T-cell (primary cell): ENCODE measurements around the gene FRYL. TPM values are rescaled to one million over a fixed set of nuclear protein-coding genes. Genes with fewer than 3 reads are reported as not detected.

Source experiments
- ATAC-seq, 4 experiments: fragments of 200-7000 bp in 3 of 4; fragments of 150-1000 bp in 1 of 4; cut with Tn5 transposase; replicated peaks in 1 of 4; 1 replicate in 3 of 4; 2 replicates in 1 of 4; pipeline ENCODE4 v1.10.0; 2021; ENCODE audit warnings: moderate library complexity in 3 of 4, mild to moderate bottlenecking in 2 of 4, moderate number of reproducible peaks in 1 of 4
- CTCF ChIA-PET, 2 donors: fragments of 300-600 bp; sonication (Branson Sonifier 250); formaldehyde crosslinking; loops; one replicate each; lab custom pipeline; 2022; ENCODE audit warnings: antibody characterized with exemption in 2 of 2; lab: Charles Lee
- POLR2A ChIA-PET, 2 donors: fragments of 300-600 bp; sonication (Branson Sonifier 250); formaldehyde crosslinking; loops; one replicate each; lab custom pipeline; 2022; ENCODE audit warnings: antibody characterized with exemption in 2 of 2; lab: Charles Lee
- DNase-seq, 35 experiments: peaks; one replicate each; pipeline versions ENCODE4 v3.0.0 to v3.0.0-alpha.2; 2013 to 2023
- H3K27ac ChIP-seq: one replicate; pipeline ENCODE4 v1.5.1; 2013; ENCODE audit warnings: low read length
- H3K27me3 ChIP-seq, 2 experiments: replicated peaks in 1 of 2; 1 replicate in 1 of 2; 2 replicates in 1 of 2; pipeline versions ENCODE4 v1.6.1 to v1.7.0; 2013; ENCODE audit warnings: low read length in 1 of 2, mixed read lengths in 1 of 2; ENCODE audit not compliant: control insufficient read depth in 2 of 2, insufficient read depth in 2 of 2; ENCODE audit errors: extremely low read depth in 1 of 2
- H3K36me3 ChIP-seq, 2 donors: 1 replicate in 1 of 2; 2 replicates in 1 of 2; pipeline versions ENCODE4 v1.6.1 to v1.7.0; 2013; ENCODE audit warnings: low read length in 1 of 2; ENCODE audit not compliant: control insufficient read depth in 2 of 2, insufficient read depth in 1 of 2; ENCODE audit errors: extremely low read depth in 1 of 2
- H3K4me1 ChIP-seq, 2 experiments: 1 replicate in 1 of 2; 2 replicates in 1 of 2; pipeline versions ENCODE4 v1.6.1 to v1.7.0; 2013; ENCODE audit warnings: low read length in 2 of 2, mixed read lengths in 1 of 2; ENCODE audit not compliant: insufficient read depth in 2 of 2, control insufficient read depth in 1 of 2; ENCODE audit errors: extremely low read depth in 1 of 2
- H3K4me3 ChIP-seq, 2 donors: 1 replicate in 1 of 2; 2 replicates in 1 of 2; pipeline versions ENCODE4 v1.5.1 to v1.7.0; 2013; ENCODE audit warnings: mild to moderate bottlenecking in 2 of 2, low read length in 1 of 2, moderate library complexity in 1 of 2; ENCODE audit not compliant: control insufficient read depth in 1 of 2; ENCODE audit errors: extremely low read depth in 1 of 2
- H3K9me3 ChIP-seq: 2 replicates; pipeline ENCODE4 v1.7.0; 2013
- H3K27ac Mint-ChIP-seq, 2 donors: one replicate each; pipeline ENCODE4 v1.8.0; 2020 to 2021; ENCODE audit warnings: mild to moderate bottlenecking in 2 of 2, mixed read lengths in 2 of 2
- H3K27me3 Mint-ChIP-seq, 2 donors: one replicate each; pipeline ENCODE4 v1.8.0; 2021 to 2022; ENCODE audit warnings: mixed read lengths in 2 of 2
- H3K36me3 Mint-ChIP-seq: one replicate; pipeline ENCODE4 v1.8.0; 2021; ENCODE audit warnings: mixed read lengths
- H3K4me1 Mint-ChIP-seq, 3 donors: one replicate each; pipeline ENCODE4 v1.8.0; 2020 to 2022; ENCODE audit warnings: mixed read lengths in 3 of 3, mild to moderate bottlenecking in 1 of 3
- H3K4me3 Mint-ChIP-seq, 3 donors: one replicate each; pipeline ENCODE4 v1.8.0; 2020 to 2022; ENCODE audit warnings: mild to moderate bottlenecking in 3 of 3, mixed read lengths in 3 of 3, moderate library complexity in 3 of 3
- H3K9me3 Mint-ChIP-seq, 3 donors: one replicate each; pipeline ENCODE4 v1.8.0; 2020 to 2022; ENCODE audit warnings: mixed read lengths in 3 of 3
- WGBS: methylation state at CpG from one replicate; pipeline ENCODE4 v1.1.5; 2013; ENCODE audit warnings: missing lambda C conversion rate; ENCODE audit not compliant: insufficient coverage; 5-methylcytosine and 5-hydroxymethylcytosine counted together
- total RNA-seq, 35 experiments: library from RNA in 6 of 35; stranded (reverse) in 6 of 35; fragments of 120-200 nt in 1 of 35; gene quantifications; one replicate each; pipeline versions ENCODE4 v1.2.1 to v1.2.4 and lab custom pipeline; 2013 to 2026

The FRYL gene
- total RNA-seq, 5 donors from 2014 or later (not counting 1 experiment from before 2014, with no cell fraction given) = 86.3 to 143 (median 111) TPM

DNA sequence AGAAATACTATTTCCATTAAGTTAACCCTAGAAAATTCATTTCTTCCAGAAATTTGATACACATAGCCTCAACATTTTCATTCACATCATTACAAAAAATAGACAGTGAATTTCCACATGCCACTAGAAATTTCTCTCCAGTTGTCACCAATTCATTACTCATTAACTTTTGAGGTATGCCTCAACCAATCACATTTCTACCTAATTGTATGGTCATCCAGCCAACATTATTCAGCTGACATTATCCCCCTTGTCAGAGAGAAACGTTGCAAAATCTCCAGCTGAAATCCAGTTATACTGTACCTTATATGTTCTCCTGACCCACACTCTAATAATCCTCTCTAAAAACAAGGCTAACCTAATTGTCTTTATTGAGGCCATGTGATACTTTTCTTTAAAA is 24.8 kb downstream of the FRYL start:
- 100% methylated on average over 1 of the region's 1 CpG for WGBS
- POLR2A ChIA-PET = no interaction called here
- Mint-ChIP-seq H3K27ac (no peak overlapping the region), H3K4me1 (peaks cover 71 to 77% (median 74%) of the 10 kb centered on the region in 3 donors), H3K4me3 (no peak overlapping the region), H3K9me3 (peaks cover 0 to 3% (median 3%) of the 10 kb centered on the region in 3 donors), H3K36me3 (peaks cover 23% of the 10 kb centered on the region), H3K27me3 (no peaks in the 10 kb centered on the region)
- no peak overlapping the region for H3K27ac ChIP-seq
- no peak overlapping the region for H3K4me3 ChIP-seq
- DNase-seq (no peak), ATAC-seq (no peak)
- H3K4me1 ChIP-seq = peaks cover 6% of the 10 kb centered on the region in 2 experiments
- CTCF ChIA-PET = no interaction called here
- no peaks in the 10 kb centered on the region for H3K27me3 ChIP-seq
- peaks cover 0 to 5% of the 10 kb centered on the region in 2 donors for H3K36me3 ChIP-seq
- no peaks in the 10 kb centered on the region for H3K9me3 ChIP-seq

DNA sequence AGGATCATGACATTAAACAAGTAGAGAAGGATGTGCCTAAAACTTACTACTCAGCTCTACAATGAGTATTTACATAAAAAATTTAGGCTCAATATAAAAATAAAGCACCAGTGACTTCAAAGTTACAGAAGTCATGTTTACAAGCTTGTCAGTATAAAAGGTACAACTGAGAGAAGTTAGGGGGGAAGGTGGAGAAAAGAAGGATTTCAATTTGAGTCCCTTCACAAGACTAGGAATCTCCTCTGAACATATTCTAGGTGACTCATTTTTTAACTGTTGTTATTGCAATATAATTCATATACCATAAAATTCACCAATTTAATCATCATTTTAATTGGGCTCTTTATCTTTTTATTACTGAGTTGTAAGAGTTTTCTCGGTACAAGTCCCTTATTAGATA is 26.9 kb downstream of the FRYL start:
- no peak for ATAC-seq
- H3K27me3 ChIP-seq = no peaks in the 10 kb centered on the region
- Mint-ChIP-seq H3K36me3 (peaks cover 20% of the 10 kb centered on the region), H3K27ac (peak overlapping the region in 1 of 2 donors; percentile 37), H3K4me1 (peaks cover 82 to 86% (median 83%) of the 10 kb centered on the region in 3 donors), H3K27me3 (no peaks in the 10 kb centered on the region), H3K9me3 (peaks cover 0 to 3% (median 3%) of the 10 kb centered on the region in 3 donors), H3K4me3 (peak overlapping the region in 1 of 3 donors; percentile 42)
- H3K27ac ChIP-seq = no peak overlapping the region
- CTCF ChIA-PET = no interaction called here
- POLR2A ChIA-PET = no interaction called here
- DNase-seq = no peak
- no peaks in the 10 kb centered on the region for H3K9me3 ChIP-seq
- peaks cover 6 to 15% of the 10 kb centered on the region in 2 experiments for H3K4me1 ChIP-seq
- no CpG with 5 or more reads among the region's 1 CpG for WGBS
- H3K4me3 ChIP-seq = no peak overlapping the region
- H3K36me3 ChIP-seq = no peaks in the 10 kb centered on the region

DNA sequence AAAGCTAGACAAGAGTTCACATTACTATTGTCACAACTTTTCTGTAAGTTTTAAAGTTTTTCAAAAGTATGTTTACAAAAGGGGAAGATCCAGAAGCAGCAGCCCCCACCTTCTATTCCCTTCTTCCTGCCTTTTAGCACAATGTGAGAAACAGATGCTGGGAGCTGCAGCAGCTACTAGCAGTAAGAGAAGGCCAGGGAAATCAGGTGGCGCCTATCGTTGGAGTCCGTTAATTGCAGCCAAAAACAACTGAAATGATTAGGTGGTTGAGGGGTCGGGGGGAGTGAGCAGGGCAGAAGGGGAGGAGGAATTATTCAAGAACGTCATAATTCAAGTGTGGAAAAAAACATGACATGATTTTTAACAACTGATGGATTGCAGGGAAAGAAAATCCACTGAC is 27.4 kb downstream of the FRYL start:
- ATAC-seq = no peak
- CTCF ChIA-PET = no interaction called here

GRCh38 chr4:48752246-48752645 is 27.8 kb downstream of the FRYL start:
- DNase-seq (no peak), ATAC-seq (no peak)
- peaks cover 6 to 15% of the 10 kb centered on the region in 2 experiments for H3K4me1 ChIP-seq
- H3K4me1 Mint-ChIP-seq = peaks cover 79 to 83% (median 81%) of the 10 kb centered on the region in 3 donors
- H3K27ac ChIP-seq = no peak overlapping the region
- ChIA-PET CTCF (no interaction called here), POLR2A (interaction anchor here in 1 of 2 donors (0.7 kb wide), 1 partner anchor 87 kb away, joined by 4 read pairs; no protein-coding TSS in a partner anchor)
- H3K36me3 Mint-ChIP-seq = peaks cover 20% of the 10 kb centered on the region
- H3K9me3 ChIP-seq = no peaks in the 10 kb centered on the region
- peaks cover 0 to 3% (median 3%) of the 10 kb centered on the region in 3 donors for H3K9me3 Mint-ChIP-seq
- no peak overlapping the region for H3K4me3 ChIP-seq
- no peaks in the 10 kb centered on the region for H3K27me3 Mint-ChIP-seq
- 92% methylated on average over 1 of the region's 2 CpGs for WGBS
- H3K27ac Mint-ChIP-seq = peak overlapping the region; percentile 33 to 49
- no peaks in the 10 kb centered on the region for H3K27me3 ChIP-seq
- no peaks in the 10 kb centered on the region for H3K36me3 ChIP-seq
- H3K4me3 Mint-ChIP-seq = peak overlapping the region in 1 of 3 donors; percentile 42

More for the DNA sequence above, 27.4 kb downstream of the FRYL start:
- 89% methylated on average over 4 of the region's 5 CpGs for WGBS
- H3K4me3 ChIP-seq = no peak overlapping the region
- peaks cover 0 to 3% (median 3%) of the 10 kb centered on the region in 3 donors for H3K9me3 Mint-ChIP-seq
- peaks cover 6 to 15% of the 10 kb centered on the region in 2 experiments for H3K4me1 ChIP-seq
- POLR2A ChIA-PET = interaction anchor here in 1 of 2 donors (0.7 kb wide), 1 partner anchor 88 kb away, joined by 4 read pairs; no protein-coding TSS in a partner anchor
- peak overlapping the region in 1 of 3 donors; percentile 42 for H3K4me3 Mint-ChIP-seq
- peak overlapping the region; percentile 33 to 49 for H3K27ac Mint-ChIP-seq
- H3K27me3 Mint-ChIP-seq = no peaks in the 10 kb centered on the region
- DNase-seq = no peak
- no peaks in the 10 kb centered on the region for H3K27me3 ChIP-seq
- no peaks in the 10 kb centered on the region for H3K36me3 ChIP-seq
- peaks cover 83 to 84% (median 83%) of the 10 kb centered on the region in 3 donors for H3K4me1 Mint-ChIP-seq
- no peaks in the 10 kb centered on the region for H3K9me3 ChIP-seq
- no peak overlapping the region for H3K27ac ChIP-seq
- peaks cover 20% of the 10 kb centered on the region for H3K36me3 Mint-ChIP-seq

- Histone ChIP-seq H3K27me3 (no peaks in the 10 kb centered on the region), H3K36me3 (no peaks in the 10 kb centered on the region), H3K9me3 (no peaks in the 10 kb centered on the region), H3K4me3 (no peak overlapping the region), H3K4me1 (peaks cover 6 to 16% of the 10 kb centered on the region in 2 experiments), H3K27ac (no peak overlapping the region)
- H3K9me3 Mint-ChIP-seq = no peaks in the 10 kb centered on the region
- no peaks in the 10 kb centered on the region for H3K27me3 Mint-ChIP-seq
- CTCF ChIA-PET = interaction anchor here in 1 of 2 donors (0.6 kb wide), 1 partner anchor 49 kb away, joined by 10 read pairs; no protein-coding TSS in a partner anchor
- peak overlapping the region in 1 of 2 donors; percentile 1 for H3K27ac Mint-ChIP-seq
- ATAC-seq (no peak), DNase-seq (no peak)
- H3K4me3 Mint-ChIP-seq = peak overlapping the region in 1 of 3 donors; percentile 6
- peaks cover 70 to 80% (median 79%) of the 10 kb centered on the region in 3 donors for H3K4me1 Mint-ChIP-seq
- POLR2A ChIA-PET = interaction anchor here in 1 of 2 donors (0.6 kb wide), 1 partner anchor 28 kb away, joined by 12 read pairs; no protein-coding TSS in a partner anchor
- peaks cover 13% of the 10 kb centered on the region for H3K36me3 Mint-ChIP-seq
- 93% methylated on average over 8 of the region's 11 CpGs for WGBS
Observed at GRCh38 chr4:48748949-48749596, 31.0 kb downstream of the FRYL start.

DNA sequence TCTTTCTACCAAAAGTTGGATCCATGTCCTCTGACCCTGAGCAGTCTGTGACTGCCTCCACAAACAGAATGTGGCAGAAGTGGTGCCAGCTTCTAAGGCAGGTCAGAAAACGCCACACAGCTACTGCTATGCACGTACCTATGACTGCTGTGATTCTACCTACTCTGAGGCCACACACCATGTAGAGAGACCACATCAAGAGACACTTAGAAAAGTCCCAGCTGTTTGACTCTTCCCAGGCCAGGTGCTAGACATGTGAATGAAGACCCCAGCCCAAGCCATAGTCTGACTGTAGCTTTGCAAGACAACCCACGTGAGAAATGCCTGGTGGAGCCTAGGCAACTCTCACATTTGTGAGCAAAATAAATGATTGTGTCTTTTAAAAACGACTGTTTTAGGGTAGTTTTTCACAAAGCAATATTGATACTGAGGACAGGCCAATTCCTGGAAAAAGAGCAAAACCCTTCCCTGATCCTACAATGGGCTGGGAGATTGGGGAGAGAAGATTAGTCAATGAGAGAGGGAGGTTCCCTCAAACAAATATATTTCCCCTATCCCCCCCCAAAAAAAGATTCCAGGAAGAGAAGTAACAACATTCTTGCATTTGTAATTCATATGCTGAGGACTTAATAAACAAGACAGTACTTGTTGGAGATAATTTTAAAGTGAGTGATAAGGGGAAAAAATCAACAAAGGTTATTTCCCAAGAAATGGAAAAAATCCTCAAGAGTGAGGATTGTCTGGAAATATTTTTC is 33.3 kb downstream of the FRYL start:
- POLR2A ChIA-PET = no interaction called here
- peak overlapping the region in 1 of 2 donors; percentile 32 for H3K4me3 ChIP-seq
- DNase-seq = peak in 23 of 35 experiments; percentile 1 to 52 (median 15)
- H3K36me3 ChIP-seq = no peaks in the 10 kb centered on the region
- WGBS = 49% methylated on average over 2 of the region's 4 CpGs
- peaks cover 13% of the 10 kb centered on the region for H3K36me3 Mint-ChIP-seq
- no peak overlapping the region for H3K27ac ChIP-seq
- no peaks in the 10 kb centered on the region for H3K27me3 Mint-ChIP-seq
- H3K27ac Mint-ChIP-seq = peak overlapping the region; percentile 25 to 79
- peaks cover 69 to 78% (median 77%) of the 10 kb centered on the region in 3 donors for H3K4me1 Mint-ChIP-seq
- ATAC-seq = peak; percentile 40 to 97 (median 62)
- H3K4me1 ChIP-seq = peaks cover 12 to 19% of the 10 kb centered on the region in 2 experiments
- no peaks in the 10 kb centered on the region for H3K9me3 ChIP-seq
- H3K4me3 Mint-ChIP-seq = peak overlapping the region in 2 of 3 donors; percentile 25 to 59
- no peaks in the 10 kb centered on the region for H3K9me3 Mint-ChIP-seq
- CTCF ChIA-PET = no interaction called here
- no peaks in the 10 kb centered on the region for H3K27me3 ChIP-seq
